Measurements from ENCODE around the gene CPT1C.
"Not testable (repeated sequence)": the region's sequence is repeated elsewhere in the genome, so short reads cannot be mapped to it uniquely, and the experiment has no call there.

Gene CPT1C

GRCh38 chr19:49712397-49712859 lies 21.5 kb downstream of the CPT1C start:
- DNase-seq, result no peak

- DNase-seq, result no peak
These were observed 22.4 kb downstream of the CPT1C start for GRCh38 chr19:49713236-49713845.

- DNase-seq, result no peak
These were observed 25.2 kb downstream of the CPT1C start for GRCh38 chr19:49716154-49716553.

GRCh38 chr19:49718511-49718910 lies 27.6 kb downstream of the CPT1C start:
- no peak for DNase-seq

GRCh38 chr19:49718991-49719390 lies 28.1 kb downstream of the CPT1C start:
- no peak for DNase-seq

- not testable (repeated sequence) for DNase-seq
These were observed 28.5 kb downstream of the CPT1C start for GRCh38 chr19:49719420-49719819.

- DNase-seq, result no peak
These were observed 36.5 kb downstream of the CPT1C start for GRCh38 chr19:49727217-49728030.

- no peak for DNase-seq
These were observed 39.2 kb downstream of the CPT1C start for GRCh38 chr19:49730166-49730565.

GRCh38 chr19:49738268-49738667 lies 47.4 kb downstream of the CPT1C start:
- DNase-seq, result no peak

- DNase-seq, result no peak
These were observed 48.2 kb downstream of the CPT1C start for GRCh38 chr19:49739098-49739497.

- no peak for DNase-seq
These were observed 49.0 kb downstream of the CPT1C start for GRCh38 chr19:49739933-49740332.

GRCh38 chr19:49741210-49741844 lies 50.4 kb downstream of the CPT1C start:
- DNase-seq, result no peak

GRCh38 chr19:49744946-49745381 lies 54.0 kb downstream of the CPT1C start:
- no peak for DNase-seq

GRCh38 chr19:49746206-49746958 lies 55.5 kb downstream of the CPT1C start:
- DNase-seq, result no peak

GRCh38 chr19:49749055-49749716 lies 58.3 kb downstream of the CPT1C start:
- DNase-seq, result no peak

- no peak for DNase-seq
These were observed 58.9 kb downstream of the CPT1C start for GRCh38 chr19:49749771-49750170.

GRCh38 chr19:49752701-49753100 lies 61.8 kb downstream of the CPT1C start:
- DNase-seq, result no peak

- DNase-seq, result no peak
These were observed 65.0 kb downstream of the CPT1C start for GRCh38 chr19:49755956-49756355.

GRCh38 chr19:49758292-49758691 lies 67.4 kb downstream of the CPT1C start:
- no peak for DNase-seq

GRCh38 chr19:49761249-49761624 lies 70.3 kb downstream of the CPT1C start:
- no peak for DNase-seq

GRCh38 chr19:49761625-49762311 lies 70.9 kb downstream of the CPT1C start:
- no peak for DNase-seq

GRCh38 chr19:49763230-49763629 lies 72.3 kb downstream of the CPT1C start, which contains the start of gene TSKS:
TSS of gene TSKS (minus strand) at chr19:49763306. CDS start at chr19:49763247, 59 bp downstream.
- no peak for DNase-seq
